Esophagus muscularis mucosa (tissue), 3 donors: ENCODE results near the gene PTPRD.

Source experiments
- POLR2A ChIP-seq: fragments of 450-650 bp; IDR thresholded peaks from one replicate; pipeline ENCODE4 v1.6.1; 2017; ENCODE audit warnings: antibody characterized with exemption, moderate library complexity, mild to moderate bottlenecking, low read depth
- POLR2AphosphoS5 ChIP-seq, 2 donors: sonication (generic); formaldehyde crosslinking; IDR thresholded peaks; one replicate each; pipeline ENCODE4 v1.6.1; 2017; ENCODE audit warnings: antibody characterized with exemption in 2 of 2
- TF ChIP-seq, protein P1 (sequence below), 3 experiments: fragments of 200-600 bp in 2 of 3; fragments of 450-650 bp in 1 of 3; sonication (generic) in 2 of 3; IDR thresholded peaks; one replicate each; pipeline ENCODE4 v1.5.1; 2017 to 2019; ENCODE audit warnings: antibody characterized with exemption in 3 of 3, mild to moderate bottlenecking in 2 of 3, moderate library complexity in 1 of 3

GRCh38 chr9:9750719-9751118, 862.1 kb downstream of the PTPRD start:
- TF ChIP-seq POLR2AphosphoS5 (IDR thresholded peaks at IDR 0.05) (no peak), POLR2A (no peak)
- TF ChIP-seq, protein P1, sequence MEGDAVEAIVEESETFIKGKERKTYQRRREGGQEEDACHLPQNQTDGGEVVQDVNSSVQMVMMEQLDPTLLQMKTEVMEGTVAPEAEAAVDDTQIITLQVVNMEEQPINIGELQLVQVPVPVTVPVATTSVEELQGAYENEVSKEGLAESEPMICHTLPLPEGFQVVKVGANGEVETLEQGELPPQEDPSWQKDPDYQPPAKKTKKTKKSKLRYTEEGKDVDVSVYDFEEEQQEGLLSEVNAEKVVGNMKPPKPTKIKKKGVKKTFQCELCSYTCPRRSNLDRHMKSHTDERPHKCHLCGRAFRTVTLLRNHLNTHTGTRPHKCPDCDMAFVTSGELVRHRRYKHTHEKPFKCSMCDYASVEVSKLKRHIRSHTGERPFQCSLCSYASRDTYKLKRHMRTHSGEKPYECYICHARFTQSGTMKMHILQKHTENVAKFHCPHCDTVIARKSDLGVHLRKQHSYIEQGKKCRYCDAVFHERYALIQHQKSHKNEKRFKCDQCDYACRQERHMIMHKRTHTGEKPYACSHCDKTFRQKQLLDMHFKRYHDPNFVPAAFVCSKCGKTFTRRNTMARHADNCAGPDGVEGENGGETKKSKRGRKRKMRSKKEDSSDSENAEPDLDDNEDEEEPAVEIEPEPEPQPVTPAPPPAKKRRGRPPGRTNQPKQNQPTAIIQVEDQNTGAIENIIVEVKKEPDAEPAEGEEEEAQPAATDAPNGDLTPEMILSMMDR (IDR thresholded peaks at IDR 0.05), result no peak
